Stimulated activated CD8-positive, alpha-beta memory T cell treated with anti-CD3 and anti-CD28 coated beads, Interleukin-7, amount 100 ng/mL, for 4 hours (primary cell): ENCODE data around the gene KRTAP10-12.

Source experiments
- DNase-seq, 2 donors: peaks; one replicate each; pipeline ENCODE4 v3.0.0-alpha.2; 2020; ENCODE audit warnings: low read depth in 2 of 2

KRTAP10-12 gene

GRCh38 chr21:44712203-44713028, 15.4 kb downstream of the KRTAP10-12 start:
- DNase-seq: no peak

GRCh38 chr21:44713130-44713529, 16.2 kb downstream of the KRTAP10-12 start:
- DNase-seq: no peak

GRCh38 chr21:44713846-44714245, 16.9 kb downstream of the KRTAP10-12 start:
- no peak for DNase-seq

GRCh38 chr21:44714905-44715304, 17.9 kb downstream of the KRTAP10-12 start:
- DNase-seq: no peak

- DNase-seq: no peak
Measured at GRCh38 chr21:44716984-44717383, 20.0 kb downstream of the KRTAP10-12 start.

- DNase-seq: no peak
Measured at GRCh38 chr21:44718093-44718492, 21.1 kb downstream of the KRTAP10-12 start.

GRCh38 chr21:44718571-44718970, 21.6 kb downstream of the KRTAP10-12 start:
- no peak for DNase-seq

GRCh38 chr21:44720170-44720569, 23.2 kb downstream of the KRTAP10-12 start:
- no peak for DNase-seq

GRCh38 chr21:44722731-44723130, 25.8 kb downstream of the KRTAP10-12 start:
- DNase-seq: no peak

- DNase-seq: no peak
Measured at GRCh38 chr21:44723177-44724131, 26.5 kb downstream of the KRTAP10-12 start.

- no peak for DNase-seq
Measured at GRCh38 chr21:44724196-44724595, 27.2 kb downstream of the KRTAP10-12 start.

GRCh38 chr21:44724926-44725325, 28.0 kb downstream of the KRTAP10-12 start:
- no peak for DNase-seq

GRCh38 chr21:44726826-44727225, 29.9 kb downstream of the KRTAP10-12 start:
- DNase-seq: no peak

GRCh38 chr21:44727321-44727720, 30.3 kb downstream of the KRTAP10-12 start:
- DNase-seq: no peak

GRCh38 chr21:44727757-44728156, 30.8 kb downstream of the KRTAP10-12 start:
- no peak for DNase-seq

- no peak for DNase-seq
Measured at GRCh38 chr21:44728716-44729115, 31.7 kb downstream of the KRTAP10-12 start.

GRCh38 chr21:44729336-44730027, 32.5 kb downstream of the KRTAP10-12 start:
- no peak for DNase-seq

GRCh38 chr21:44730028-44730395, 33.0 kb downstream of the KRTAP10-12 start:
- no peak for DNase-seq

- DNase-seq: no peak
Measured at GRCh38 chr21:44730951-44731579, 34.1 kb downstream of the KRTAP10-12 start.

GRCh38 chr21:44732263-44732662, 35.3 kb downstream of the KRTAP10-12 start:
- no peak for DNase-seq

GRCh38 chr21:44732956-44733355, 36.0 kb downstream of the KRTAP10-12 start:
- no peak for DNase-seq
